Right atrium auricular region (tissue), 2 donors: ENCODE data around the gene FKBP1A. TPM values are rescaled to one million over a fixed set of nuclear protein-coding genes. Genes with fewer than 3 reads are reported as not detected.

Experiments used
- DNase-seq: peaks from one replicate; pipeline ENCODE4 v3.0.0-alpha.2; 2019; ENCODE audit warnings: low spot score
- H3K27ac ChIP-seq, 2 donors: fragments of 200-600 bp; sonication (generic); 1 replicate in 1 of 2; 2 replicates in 1 of 2; pipeline ENCODE4 v1.5.1; 2016 to 2019
- H3K27me3 ChIP-seq, 2 donors: fragments of 200-600 bp; sonication (generic); one replicate each; pipeline versions ENCODE4 v1.5.1 to v1.6.0; 2017 to 2019
- H3K36me3 ChIP-seq: fragments of 200-600 bp; sonication (generic); one replicate; pipeline ENCODE4 v1.5.1; 2016
- H3K4me1 ChIP-seq, 2 donors: fragments of 200-600 bp; sonication (generic); one replicate each; pipeline versions ENCODE4 v1.5.1 to v1.6.0; 2017 to 2019
- H3K4me3 ChIP-seq, 2 donors: fragments of 200-600 bp; sonication (generic); 1 replicate in 1 of 2; 2 replicates in 1 of 2; pipeline ENCODE4 v1.5.1; 2017 to 2019; ENCODE audit warnings: mild to moderate bottlenecking in 1 of 2, moderate library complexity in 1 of 2
- H3K9me3 ChIP-seq, 2 donors: fragments of 200-600 bp; sonication (generic); one replicate each; pipeline ENCODE4 v1.5.1; 2019
- total RNA-seq, 2 donors: library from RNA; depleted of rRNA; stranded (reverse); fragments of >200 nt; gene quantifications; one replicate each; pipeline ENCODE4 v1.1.0, GENCODE V29; 2016
- TF ChIP-seq, protein P1 (sequence below), 2 donors: fragments of 200-600 bp; sonication (generic); IDR thresholded peaks; one replicate each; pipeline ENCODE4 v1.5.1; 2019; ENCODE audit warnings: antibody characterized with exemption in 2 of 2

FKBP1A gene
- total RNA-seq, 2 donors from 2014 or later: 73.5 to 98.7 TPM

DNA sequence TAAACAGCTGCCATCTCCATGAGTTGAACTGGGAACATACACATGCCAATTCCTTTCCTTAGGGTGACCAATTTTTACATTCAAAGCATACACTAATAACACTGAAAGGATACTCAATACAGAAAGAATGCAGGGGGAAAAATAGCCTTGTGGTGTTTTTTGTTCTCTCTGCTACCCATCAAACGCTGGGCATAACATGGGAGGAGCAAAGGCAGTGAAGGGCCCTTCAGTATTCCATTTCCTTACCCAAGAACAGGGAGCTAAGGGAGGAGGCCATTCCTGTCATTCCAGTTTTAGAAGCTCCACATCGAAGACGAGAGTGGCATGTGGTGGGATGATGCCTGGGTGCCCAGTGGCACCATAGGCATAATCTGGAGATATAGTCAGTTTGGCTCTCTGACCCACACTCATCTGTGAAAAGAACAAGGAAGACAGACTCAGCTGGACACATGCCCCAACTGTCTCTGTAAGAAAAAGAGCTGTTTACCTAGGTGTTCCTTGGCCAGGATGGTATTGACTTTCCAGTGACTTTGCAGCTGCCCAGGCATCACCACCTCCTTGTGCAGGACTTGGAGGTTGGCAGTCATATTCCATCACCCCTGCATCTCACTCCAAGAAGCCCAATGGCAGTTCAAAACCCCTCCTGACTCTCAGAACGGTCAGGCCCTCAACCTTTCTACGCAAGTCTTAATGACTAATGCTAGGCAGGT, 20.9 kb downstream of the FKBP1A start:
- TF ChIP-seq, protein P1, sequence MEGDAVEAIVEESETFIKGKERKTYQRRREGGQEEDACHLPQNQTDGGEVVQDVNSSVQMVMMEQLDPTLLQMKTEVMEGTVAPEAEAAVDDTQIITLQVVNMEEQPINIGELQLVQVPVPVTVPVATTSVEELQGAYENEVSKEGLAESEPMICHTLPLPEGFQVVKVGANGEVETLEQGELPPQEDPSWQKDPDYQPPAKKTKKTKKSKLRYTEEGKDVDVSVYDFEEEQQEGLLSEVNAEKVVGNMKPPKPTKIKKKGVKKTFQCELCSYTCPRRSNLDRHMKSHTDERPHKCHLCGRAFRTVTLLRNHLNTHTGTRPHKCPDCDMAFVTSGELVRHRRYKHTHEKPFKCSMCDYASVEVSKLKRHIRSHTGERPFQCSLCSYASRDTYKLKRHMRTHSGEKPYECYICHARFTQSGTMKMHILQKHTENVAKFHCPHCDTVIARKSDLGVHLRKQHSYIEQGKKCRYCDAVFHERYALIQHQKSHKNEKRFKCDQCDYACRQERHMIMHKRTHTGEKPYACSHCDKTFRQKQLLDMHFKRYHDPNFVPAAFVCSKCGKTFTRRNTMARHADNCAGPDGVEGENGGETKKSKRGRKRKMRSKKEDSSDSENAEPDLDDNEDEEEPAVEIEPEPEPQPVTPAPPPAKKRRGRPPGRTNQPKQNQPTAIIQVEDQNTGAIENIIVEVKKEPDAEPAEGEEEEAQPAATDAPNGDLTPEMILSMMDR (IDR thresholded peaks at IDR 0.05): no peak
- H3K27ac ChIP-seq: peak overlapping the region; percentile 3 to 53

DNA sequence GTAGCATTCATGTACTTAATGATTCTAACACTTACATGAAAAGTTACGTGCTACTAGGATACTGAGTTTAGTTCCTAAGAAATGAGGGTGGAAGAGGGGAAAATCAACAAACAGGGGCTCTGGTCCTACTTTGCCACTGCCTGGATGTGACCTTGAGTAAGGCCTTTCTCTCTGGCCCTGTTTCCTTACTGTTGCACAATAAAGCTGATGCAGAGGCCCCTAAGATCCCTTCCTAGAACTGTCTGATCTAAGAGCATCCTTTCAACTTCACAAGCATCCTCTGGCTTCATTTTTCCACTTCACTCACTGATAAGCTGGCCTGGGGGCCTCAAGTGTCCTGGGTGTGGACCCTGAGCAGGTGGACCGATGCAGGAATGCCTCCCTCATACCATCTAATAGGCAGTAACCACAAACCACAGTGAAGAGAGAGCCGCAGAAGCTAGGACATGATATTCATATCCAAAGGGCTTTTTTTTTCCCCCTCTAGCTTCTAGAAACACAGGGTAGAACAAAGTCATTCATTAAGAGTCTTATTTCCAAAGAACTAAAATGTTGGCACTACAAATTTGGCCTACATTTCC, 21.6 kb downstream of the FKBP1A start:
- Histone ChIP-seq H3K4me3 (no peak overlapping the region), H3K27me3 (no peaks in the 10 kb centered on the region), H3K4me1 (peaks cover 0 to 59% of the 10 kb centered on the region in 2 donors), H3K27ac (peak overlapping the region; percentile 53 to 59), H3K9me3 (no peaks in the 10 kb centered on the region), H3K36me3 (peaks cover 31% of the 10 kb centered on the region)
- no peak for DNase-seq
- TF ChIP-seq, protein P1 (IDR thresholded peaks at IDR 0.05): no peak

More for the DNA sequence above, 20.9 kb downstream of the FKBP1A start:
- Histone ChIP-seq H3K9me3 (no peaks in the 10 kb centered on the region), H3K4me1 (peaks cover 0 to 66% of the 10 kb centered on the region in 2 donors), H3K27me3 (no peaks in the 10 kb centered on the region), H3K4me3 (no peak overlapping the region), H3K36me3 (peaks cover 31% of the 10 kb centered on the region)
- DNase-seq: no peak

DNA sequence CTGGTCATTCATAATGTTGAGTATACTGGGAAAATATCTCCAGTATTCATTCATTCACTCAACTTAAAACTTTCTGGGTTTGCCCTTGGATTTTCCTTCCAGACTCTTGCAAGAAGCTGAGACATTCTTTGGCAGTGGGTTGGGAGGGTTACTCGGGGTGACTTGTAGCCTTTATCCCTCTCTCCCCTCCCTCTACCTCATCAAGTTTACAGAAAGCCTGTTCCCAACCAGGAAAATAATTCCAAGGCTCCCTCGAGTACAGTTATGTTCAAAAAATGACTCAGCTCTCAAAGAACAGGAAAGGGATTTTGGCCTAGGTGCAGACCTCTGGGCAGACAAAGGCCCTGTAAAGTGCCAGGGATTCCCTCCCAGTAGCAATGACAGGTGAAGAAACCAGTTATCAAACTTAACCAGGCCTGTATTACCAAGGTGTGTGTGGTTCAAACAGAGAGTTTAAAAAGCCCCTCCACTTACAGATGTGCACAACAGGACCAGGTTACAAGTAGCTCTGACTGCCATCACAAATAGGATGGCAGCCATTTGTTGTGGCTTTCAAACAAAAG, 22.2 kb downstream of the FKBP1A start:
- Histone ChIP-seq H3K4me3 (no peak overlapping the region), H3K9me3 (no peaks in the 10 kb centered on the region), H3K27ac (peak overlapping the region; percentile 53 to 59), H3K36me3 (peaks cover 31% of the 10 kb centered on the region), H3K4me1 (peaks cover 0 to 53% of the 10 kb centered on the region in 2 donors), H3K27me3 (no peaks in the 10 kb centered on the region)
- TF ChIP-seq, protein P1 (IDR thresholded peaks at IDR 0.05): no peak
- no peak for DNase-seq

DNA sequence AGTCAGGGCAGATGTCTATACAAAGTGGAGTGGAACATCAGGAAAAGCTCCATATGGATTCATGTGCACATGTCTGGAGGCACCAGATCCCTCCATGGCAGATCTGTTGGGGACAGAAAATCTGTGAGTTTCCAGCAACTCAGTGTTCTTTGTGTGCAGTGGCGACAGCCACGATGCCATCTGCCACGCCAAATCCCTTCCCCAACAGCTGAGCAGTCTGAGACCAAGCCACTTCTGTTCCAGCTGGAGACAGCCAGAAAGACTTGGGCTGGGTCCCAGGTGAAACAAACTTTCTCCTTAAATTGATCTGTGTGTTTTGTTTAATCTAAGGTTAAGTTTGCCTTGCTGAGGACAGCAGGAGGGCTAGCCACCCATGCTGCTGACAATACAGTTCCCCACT, 22.9 kb downstream of the FKBP1A start:
- H3K4me1 ChIP-seq: peaks cover 0 to 46% of the 10 kb centered on the region in 2 donors
- TF ChIP-seq, protein P1 (IDR thresholded peaks at IDR 0.05): no peak
- no peak for DNase-seq
- no peaks in the 10 kb centered on the region for H3K9me3 ChIP-seq
- no peak overlapping the region for H3K4me3 ChIP-seq
- H3K27ac ChIP-seq: peak overlapping the region; percentile 42 to 59
- no peaks in the 10 kb centered on the region for H3K27me3 ChIP-seq
- H3K36me3 ChIP-seq: peaks cover 31% of the 10 kb centered on the region

DNA sequence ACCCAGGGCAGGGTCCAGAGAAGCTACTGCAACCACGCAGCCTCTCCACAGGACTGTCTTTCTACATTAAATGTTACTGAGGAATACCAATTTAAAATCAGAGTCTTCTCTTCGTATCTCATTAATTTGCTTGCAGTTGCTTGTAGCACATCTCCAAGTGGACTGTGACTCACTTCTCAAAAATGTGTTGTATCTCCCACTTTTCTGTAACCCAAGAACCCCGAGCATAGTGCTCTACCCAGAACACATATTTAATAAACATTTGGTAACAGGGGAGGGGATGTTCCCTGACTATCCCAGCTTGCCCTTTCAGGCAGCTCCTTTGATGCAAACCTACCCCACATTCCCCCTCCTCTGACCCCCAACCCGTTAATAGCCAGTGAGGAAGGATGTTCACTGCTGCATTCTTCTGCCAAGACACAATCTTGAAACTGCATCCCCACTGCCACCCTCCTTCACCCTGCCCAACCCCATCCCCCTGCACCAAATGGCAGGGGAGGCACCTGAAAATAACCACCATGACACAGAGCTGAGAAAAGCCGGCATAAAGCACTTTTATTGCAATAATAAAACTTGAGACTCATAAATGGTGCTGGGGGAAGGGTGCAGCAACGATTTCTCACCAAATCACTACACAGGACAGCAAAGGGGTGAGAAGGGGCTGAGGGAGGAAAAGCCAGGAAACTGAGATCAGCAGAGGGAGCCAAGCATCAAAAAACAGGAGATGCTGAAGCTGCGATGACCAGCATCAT, 24.2 kb downstream of the FKBP1A start:
- peaks cover 0 to 32% of the 10 kb centered on the region in 2 donors for H3K4me1 ChIP-seq
- TF ChIP-seq, protein P1 (IDR thresholded peaks at IDR 0.05): no peak
- H3K27me3 ChIP-seq: no peaks in the 10 kb centered on the region
- peaks cover 31% of the 10 kb centered on the region for H3K36me3 ChIP-seq
- H3K4me3 ChIP-seq: no peak overlapping the region
- H3K27ac ChIP-seq: no peak overlapping the region
- DNase-seq: no peak
- no peaks in the 10 kb centered on the region for H3K9me3 ChIP-seq
